HG02571 (cell line): ENCODE results near the gene PTPRN2.
"Not testable (repeated sequence)": the region's sequence is repeated elsewhere in the genome, so short reads cannot be mapped to it uniquely, and the experiment has no call there.

Source experiments
- ATAC-seq: cut with Tn5 transposase; IDR thresholded peaks from one replicate; pipeline ENCODE4 v1.9.1; 2021; ENCODE audit warnings: mild to moderate bottlenecking, moderate library complexity; ENCODE audit not compliant: unreplicated experiment

The PTPRN2 gene

DNA sequence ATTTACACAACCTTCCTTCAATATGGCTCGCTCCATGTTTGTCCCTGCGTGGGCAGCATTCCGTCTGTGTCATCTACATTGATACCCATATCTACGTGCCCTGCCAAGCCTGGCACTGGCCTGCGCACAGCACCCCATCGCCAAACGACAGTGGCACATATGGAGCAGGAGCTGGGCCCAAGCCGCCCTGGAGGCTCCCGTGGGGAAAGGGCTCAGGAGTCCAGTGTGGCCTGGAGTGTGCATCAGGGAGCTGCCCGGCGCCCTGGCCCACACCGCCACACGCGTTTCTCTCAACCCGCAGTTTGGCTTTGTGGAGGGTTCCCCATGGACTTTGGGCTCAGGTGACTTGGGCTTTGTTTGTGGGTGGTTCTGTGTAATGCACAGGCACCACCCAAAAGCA is 273.2 kb downstream of the PTPRN2 start:
- ATAC-seq, result no peak

DNA sequence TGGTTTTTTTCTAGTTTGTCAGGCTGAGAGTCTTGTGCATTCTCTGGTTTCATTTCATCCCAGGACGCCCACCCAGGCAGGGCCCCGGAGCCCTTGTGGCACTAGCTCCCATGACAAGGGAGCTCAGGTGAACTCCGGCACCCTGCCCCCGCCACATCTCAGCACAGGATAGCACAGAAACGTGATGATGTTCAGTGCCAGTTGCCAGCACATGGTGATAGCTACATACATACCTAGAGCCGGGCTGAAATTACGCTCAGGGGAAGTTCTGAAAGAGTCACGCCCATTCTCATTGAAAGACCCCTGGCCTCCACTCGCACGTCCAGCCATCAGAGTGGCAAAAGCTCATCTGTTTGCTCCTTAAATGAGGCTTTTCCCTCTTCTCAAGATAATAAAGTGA is 273.7 kb downstream of the PTPRN2 start:
- ATAC-seq, result no peak

DNA sequence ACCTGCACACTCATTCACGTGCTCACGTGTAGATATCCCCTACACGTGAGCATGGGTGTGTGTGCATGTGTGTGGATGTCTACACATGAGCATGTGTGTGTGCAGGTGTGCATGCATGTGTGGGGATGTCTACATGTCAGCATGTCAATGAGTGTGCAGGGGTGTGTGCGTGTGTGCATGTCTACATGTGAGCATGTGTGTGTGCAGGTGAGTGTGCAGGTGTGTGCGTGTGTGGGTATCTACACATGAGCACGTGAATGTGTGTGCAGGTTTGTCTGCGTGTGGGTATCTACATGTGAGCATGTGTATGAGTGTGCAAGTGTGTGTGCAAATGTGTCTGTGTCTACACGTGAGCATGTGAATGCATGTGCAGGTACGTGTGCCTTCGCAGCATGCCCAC is 274.8 kb downstream of the PTPRN2 start:
- no peak for ATAC-seq

DNA sequence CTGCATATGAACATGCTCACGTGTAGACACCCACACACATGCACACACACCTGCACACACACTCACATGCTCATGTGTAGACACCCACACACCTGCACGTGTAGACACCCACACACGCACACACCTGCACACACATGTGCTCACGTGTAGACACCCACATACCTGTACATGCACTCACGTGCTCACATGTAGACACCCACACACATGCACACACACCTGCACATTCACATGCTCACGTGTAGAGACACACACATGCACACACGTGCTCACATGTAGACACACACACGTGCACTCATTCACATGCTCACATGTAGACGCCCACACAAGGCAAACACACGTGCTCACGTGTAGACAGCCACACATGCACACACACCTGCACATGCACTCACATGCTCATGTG is 275.8 kb downstream of the PTPRN2 start:
- no peak for ATAC-seq

DNA sequence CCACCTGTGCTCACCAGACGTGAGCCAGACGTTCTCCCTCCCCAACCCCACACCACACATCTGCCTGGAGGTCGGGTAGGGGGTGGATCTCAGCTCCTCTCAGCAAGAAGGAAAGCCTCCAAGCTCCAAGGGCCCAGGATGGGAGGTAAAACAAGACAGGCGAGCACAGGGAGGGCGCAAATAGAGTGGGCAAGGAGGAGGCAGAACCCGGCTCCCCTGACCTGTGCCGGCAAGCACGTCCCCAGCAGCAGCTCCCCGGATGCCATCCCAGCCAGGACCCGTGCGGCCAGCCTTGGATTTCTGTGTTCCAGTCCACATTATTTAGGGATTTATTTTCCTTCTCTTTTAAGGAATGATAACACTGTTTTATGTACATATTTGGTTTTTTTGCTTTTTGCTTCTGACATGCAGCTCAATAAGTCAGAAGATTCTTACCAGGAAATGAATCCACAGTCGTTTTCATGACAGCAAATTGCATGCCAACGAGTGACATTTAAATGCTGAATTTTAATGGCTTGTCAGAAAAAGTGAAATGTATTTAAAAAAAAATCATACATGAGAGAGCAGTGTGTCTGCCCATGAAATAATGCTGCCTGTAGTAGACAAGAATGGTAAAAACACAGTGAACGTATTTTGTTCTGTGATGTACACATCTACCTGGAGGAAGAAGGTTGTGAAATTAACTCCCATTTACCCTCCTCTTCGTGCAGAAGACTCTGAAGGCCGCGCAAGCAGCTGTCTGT is 276.5 kb downstream of the PTPRN2 start:
- ATAC-seq, result no peak

DNA sequence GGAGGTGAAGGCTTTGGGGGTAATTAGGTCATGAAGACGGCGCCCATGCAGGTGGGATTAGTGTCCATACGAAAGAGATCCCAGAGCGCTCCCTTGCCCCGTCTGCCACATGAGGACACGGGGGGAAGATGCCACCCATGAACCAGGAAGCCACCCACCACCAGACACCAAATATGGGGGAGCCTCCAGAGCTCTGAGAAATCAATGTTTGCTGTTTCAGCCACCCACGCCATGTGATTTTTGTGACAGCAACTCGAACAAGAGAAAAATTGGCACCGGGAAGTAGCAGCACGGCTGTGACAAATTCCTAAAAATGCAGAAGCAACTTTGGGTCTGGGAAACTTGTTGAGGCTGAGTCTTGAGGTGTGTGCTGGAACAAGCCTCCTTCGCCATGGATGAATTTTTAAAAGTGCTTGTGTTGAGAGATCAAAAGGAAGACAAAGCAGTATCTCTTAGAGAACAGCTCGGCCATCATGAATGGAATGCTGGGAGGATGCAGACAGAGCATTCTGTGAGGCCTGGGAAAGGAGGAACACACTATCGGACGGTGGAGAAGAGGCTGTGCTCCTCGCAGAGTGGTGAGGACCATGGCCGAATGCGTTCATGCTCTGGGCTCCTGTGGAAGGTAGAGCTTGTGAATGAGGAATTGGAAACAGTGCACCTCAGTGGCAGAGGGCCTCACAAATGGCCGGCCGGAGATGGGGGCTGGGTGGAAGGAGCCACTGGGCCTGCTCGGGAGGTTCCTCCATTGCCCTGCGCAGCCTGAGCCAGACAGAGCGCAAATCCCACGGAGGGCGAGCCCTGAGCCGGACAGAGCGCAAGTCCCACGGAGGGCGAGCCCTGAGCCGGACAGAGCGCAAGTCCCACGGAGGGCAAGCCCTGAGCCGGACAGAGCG is 277.5 kb downstream of the PTPRN2 start:
- ATAC-seq, result no peak

DNA sequence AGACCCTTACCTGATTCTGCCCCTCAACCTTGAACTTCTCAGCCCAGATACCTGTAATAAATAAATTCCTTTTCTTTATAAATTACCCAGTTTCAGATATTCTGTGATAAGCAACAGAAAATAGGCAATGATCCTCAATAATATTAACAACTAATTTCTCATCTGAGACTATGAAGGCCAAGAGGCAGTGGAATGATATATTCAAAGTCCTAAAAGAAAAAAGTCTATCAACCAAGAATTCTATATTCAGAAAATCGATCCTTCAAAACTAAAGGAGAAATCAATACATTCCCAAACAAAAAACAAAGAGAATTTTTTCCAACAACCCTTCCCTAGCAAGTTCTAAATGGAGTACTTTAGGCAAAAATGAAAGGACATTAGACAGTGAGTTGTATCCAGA is 279.6 kb downstream of the PTPRN2 start:
- ATAC-seq, result no peak

DNA sequence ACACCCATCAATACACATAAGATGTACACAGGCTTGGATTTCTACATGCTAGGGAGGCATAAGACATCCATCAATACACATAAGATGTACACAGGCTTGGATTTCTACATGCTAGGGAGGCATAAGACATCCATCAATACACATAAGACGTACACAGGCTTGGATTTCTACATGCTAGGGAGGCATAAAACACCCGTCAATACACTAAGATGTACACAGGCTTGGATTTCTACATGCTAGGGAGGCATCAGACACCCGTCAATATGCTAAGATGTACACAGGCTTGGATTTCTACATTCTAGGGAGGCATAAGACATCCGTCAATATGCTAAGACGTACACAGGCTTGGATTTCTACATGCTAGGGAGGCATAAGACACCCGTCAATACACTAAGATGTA is 283.6 kb downstream of the PTPRN2 start:
- not testable (repeated sequence) for ATAC-seq

DNA sequence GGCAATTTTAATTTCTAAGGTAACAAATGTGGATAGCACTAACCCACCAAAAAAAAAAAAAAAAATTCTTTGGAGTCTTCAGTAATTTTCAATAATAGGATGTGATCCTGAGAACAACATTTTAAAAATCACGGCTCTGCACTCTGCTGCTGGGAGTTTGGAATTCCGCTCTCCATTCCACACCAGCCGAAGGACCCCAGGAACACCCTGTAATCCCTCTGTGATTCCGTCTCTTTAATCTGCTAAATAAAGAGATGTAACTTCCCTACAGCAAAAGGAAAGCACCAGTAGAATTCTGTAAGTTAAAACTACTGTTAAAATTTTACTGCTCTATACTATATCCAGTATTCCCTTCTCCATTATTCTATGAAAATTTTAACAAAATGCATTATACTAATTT is 284.5 kb downstream of the PTPRN2 start:
- ATAC-seq, result no peak

DNA sequence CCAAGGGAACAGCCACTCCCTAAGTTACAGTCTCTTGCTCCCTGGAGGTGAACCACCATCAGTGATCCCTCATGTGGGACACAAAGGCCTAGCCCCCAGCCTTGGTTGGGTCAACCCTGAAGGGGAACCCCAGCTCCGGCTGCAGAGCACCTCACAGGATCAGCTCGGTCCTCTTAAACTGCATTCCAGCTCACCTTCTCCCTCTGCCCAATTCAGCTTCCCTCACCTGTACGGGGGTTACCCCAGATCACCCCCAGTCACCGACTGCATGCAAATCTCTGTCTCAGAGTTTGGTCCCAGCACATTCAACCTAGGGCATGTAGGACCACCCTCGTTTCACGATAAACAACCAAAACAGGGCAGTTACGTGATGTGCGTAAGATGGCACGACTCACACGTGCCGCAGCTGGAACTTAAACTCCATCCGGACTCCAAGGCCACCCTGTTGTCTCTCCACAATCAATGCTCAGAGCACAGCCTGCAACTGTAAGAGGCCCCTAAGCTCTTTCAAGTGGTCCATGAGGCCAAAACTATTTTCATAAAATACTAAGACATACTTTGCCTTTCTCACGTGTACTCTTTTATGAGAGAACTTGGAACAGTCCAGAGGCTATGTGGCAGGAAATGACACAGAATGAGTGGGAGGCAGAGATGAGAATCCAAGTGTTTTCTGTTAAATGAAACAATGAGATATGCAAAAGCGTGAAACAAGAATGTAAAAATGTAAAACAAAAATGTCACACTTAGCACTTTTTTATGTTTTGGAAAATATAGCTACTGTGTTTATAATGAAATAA is 285.2 kb downstream of the PTPRN2 start:
- ATAC-seq, result no peak

DNA sequence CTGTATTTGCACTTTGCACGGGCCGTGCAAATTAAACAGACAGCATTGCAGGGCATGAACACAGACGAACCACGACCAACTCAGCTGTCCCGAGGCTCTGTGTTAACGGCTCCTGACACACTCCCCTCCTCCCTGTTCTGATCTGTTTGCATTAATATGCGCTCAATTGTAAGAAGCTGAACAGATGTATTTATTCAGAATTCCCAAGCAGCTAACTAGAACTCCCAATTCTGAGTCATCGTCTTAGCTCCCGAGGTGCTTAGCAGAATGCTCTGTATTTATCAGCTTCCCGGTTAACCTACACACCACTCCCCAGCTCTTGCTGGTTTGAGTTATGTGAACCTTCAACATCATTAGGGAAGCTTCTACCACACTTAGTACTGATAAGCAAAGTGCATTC is 286.4 kb downstream of the PTPRN2 start:
- ATAC-seq, result no peak

DNA sequence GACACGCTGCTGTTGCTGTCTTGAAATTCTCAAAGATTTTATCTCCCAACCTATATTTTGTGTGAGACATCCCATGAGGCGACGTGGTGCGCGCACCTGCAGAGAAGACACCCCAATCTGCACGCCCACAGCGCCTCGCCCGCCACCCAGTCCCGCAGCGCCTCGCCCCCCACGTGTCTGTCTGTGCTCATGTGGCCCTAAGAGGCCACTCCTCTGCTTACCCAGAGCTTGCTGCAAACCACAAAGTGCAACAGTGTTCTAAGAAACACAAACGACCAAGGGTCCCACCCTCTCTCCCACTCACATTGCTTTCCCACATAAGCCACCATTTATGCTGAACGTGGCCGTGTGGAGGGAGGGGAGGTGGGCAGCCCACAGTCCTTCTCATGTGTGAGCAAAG is 287.2 kb downstream of the PTPRN2 start:
- no peak for ATAC-seq

DNA sequence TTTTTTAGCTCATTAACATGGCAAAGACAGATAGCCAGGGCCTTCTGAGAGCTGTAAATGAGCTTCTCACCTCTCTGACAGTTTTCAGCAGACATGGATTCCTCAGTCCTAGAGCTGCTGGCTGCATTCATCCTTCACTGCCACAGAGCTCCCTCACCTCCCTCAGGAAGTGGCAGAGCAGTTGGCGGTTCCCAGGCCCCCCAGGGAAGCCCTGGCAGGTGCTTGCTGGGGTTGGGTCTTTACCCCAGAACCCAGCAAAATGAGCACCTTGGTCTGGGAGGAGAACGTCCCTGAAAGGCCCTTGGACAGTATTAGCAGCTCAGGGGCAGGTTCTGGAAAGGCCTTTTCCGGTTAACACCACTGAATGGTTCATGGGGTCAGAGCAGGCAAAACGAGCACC is 288.0 kb downstream of the PTPRN2 start:
- no peak for ATAC-seq

DNA sequence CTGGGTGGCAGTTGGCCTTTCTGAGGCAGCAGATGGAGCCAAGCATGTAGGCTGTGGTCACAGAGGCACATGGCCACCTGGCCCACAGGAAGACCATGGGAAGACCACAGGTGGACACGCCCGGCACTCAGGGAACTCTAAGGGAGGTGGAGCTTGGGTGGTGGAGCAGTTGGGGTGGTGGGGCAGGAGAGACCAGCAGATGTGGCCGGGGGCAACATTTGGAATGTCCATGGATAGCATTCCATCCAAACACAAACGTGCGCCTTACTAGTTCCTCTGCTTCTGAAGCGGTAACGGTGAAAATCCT is 290.9 kb downstream of the PTPRN2 start:
- ATAC-seq, result no peak

DNA sequence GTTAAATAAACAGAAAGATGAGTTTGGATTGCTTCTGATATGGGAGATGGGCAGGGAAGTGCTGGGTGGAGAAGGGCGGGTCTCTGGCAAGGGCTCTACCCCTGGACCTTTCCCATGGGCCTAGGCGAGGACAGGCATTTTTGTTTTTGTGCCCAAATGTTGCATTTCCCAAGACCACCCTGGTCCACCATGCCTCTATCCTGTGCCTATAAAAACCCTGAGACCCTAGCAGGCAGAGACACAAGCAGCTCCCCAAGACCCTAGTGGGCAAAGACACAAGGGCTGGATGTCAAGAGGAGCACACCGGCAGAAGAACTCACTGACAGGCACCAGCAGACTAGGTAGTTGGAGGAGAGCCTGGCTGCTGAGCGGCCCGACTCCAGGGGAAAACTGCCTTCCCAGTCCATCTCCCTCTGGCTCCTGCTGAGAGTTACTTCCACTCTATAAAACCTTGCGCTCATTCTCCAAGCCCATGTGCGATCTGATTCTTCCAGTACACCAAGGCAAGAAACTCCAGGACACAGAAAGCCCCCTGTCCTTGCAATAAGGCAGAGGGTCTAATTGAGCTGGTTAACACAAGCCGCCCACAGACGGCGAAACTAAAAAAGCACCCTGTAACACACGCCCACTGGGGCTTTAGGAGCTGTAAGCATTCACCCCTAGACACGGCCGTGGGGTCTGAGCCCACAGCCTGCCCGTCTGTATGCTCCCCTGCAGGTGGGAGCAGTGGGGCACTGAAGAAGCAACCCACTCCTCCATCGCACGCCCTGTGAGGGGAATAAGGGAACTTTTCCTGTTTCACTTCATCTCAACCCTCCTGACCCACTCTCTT is 291.4 kb downstream of the PTPRN2 start:
- ATAC-seq, result no peak

DNA sequence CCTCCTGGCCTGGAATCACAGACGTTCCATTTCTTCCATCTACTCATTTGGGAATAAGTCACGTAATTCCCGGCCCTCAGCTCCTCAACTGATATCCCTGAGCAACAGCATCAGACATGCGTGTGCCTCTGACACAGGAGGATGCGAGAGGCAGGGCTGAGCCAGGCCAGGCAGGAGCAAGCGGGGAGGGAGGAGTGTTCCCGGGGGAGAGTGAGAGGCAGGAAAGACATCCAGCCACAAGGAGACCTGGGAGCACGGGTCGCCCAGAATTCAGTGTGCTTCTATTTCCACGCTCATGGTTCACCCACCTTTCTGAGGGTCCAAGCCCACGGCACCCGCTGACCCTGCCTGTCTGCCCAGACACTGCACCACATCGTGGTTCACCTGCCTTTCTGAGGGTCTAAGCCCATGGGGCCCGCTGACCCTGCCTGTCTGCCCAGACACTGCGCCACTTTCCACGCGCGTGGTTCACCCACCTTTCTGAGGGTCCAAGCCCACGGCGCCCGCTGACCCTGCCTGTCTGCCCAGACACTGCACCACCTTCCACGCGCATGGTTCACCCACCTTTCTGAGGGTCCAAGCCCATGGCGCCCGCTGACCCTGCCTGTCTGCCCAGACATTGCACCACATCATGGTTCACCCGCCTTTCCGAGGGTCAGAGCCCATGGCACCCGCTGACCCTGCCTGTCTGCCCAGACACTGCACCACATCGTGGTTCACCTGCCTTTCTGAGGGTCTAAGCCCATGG is 293.0 kb downstream of the PTPRN2 start:
- ATAC-seq, result not testable (repeated sequence)

DNA sequence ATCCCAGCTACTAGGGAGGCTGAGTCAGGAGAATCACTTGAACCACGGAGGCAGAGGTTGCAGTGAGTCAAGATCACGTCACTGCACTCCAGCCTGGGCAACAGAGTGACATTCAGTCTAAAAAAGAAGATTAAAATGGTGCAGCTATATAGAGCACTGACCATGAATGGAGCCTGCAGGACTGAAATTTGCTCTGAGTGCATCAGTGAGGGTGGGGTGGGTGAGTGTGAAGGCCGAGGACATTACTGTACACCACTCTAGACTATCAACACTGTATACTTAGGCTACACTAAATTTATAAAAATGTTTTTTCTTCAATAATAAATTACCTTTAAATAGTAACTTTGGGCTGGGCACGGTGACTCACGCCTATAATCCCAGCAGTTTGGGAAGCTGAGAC is 294.7 kb downstream of the PTPRN2 start:
- no peak for ATAC-seq

DNA sequence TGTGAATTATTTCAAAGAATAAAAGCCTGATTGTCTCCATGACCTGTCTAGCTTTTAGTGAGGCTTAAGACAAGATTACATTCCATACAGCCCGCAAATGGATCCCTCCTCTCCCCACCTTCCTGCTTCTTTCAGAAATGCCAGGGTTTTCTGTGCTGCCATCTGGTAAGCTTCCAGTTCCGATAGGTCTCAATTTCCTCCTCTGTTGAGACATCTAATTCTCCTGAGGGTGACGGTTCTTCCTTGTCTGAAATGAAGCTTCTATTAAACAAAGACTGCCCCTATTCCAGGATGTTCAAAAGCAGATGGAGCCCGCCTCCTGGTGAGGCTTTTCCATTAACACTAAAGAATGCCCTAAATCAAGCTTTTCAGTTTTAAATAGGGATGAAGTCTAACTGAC is 295.6 kb downstream of the PTPRN2 start:
- no peak for ATAC-seq

DNA sequence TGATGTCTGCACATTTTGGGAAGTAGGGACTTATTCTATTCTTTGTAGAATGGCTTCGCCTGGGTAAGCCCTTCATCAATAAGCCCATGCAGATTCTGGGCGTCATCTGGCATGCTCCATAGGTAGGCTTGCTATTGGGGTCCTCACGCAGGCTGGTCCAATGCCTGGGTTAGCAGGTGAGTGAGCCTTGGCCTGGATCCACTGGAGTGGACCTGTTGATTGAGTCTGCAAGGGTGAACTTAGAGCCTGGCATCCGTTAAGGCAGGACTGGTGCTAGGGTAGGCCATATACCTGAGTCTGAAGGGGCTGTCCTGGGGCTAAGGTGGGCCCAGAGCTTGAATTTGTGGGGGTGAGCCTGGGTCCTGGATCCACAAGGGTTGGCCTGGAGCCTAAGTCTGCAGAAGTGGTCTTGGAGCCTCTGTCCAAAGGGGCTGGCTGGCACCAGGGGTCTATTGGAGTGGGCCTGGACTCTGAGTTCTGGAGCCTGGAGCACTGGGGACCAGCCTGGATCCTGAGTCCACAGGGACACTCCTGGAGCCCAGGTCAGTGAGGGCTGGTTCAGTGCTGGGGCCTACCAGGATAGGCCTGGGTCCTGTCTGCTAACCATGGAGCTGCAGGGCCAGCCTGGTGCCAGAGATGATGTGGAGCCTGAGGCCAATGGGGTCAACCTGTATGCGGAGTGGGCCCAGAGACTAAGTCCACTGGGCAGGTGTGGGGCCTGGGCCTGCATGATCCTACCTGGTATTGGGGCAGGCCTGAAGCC is 297.7 kb downstream of the PTPRN2 start:
- ATAC-seq, result no peak
